Heart left ventricle (tissue), 16 donors: ENCODE results near the gene DSCAM. TPM values are rescaled to one million over a fixed set of nuclear protein-coding genes. Genes with fewer than 3 reads are reported as not detected.
A peak's percentile ranks its signal among the peaks of the same experiment; 100 is the strongest.

Experiments
- ATAC-seq, 4 donors: fragments of 200-7000 bp; cut with Tn5 transposase; one replicate each; pipeline ENCODE4 v1.9.1; 2020 to 2022; ENCODE audit warnings: moderate library complexity in 4 of 4, mild to moderate bottlenecking in 3 of 4, moderate number of reproducible peaks in 1 of 4
- DNase-seq, 5 donors: peaks; one replicate each; pipeline ENCODE4 v3.0.0-alpha.2; 2020
- H3K27ac ChIP-seq, 12 donors: fragments of 200-600 bp; sonication (generic) in 4 of 12; one replicate each; pipeline versions ENCODE4 v1.5.0 to v1.8.0; 2016 to 2022; ENCODE audit warnings: mild to moderate bottlenecking in 2 of 12
- H3K27me3 ChIP-seq, 9 donors: fragments of 200-600 bp; sonication (generic) in 2 of 9; one replicate each; pipeline versions ENCODE4 v1.5.1 to v1.8.0; 2016 to 2022; ENCODE audit warnings: mild to moderate bottlenecking in 3 of 9
- H3K36me3 ChIP-seq, 9 donors: fragments of 200-600 bp; sonication (generic) in 2 of 9; one replicate each; pipeline versions ENCODE4 v1.5.0 to v1.8.0; 2018 to 2022; ENCODE audit warnings: mild to moderate bottlenecking in 2 of 9
- H3K4me1 ChIP-seq, 12 donors: fragments of 200-600 bp; sonication (generic) in 4 of 12; one replicate each; pipeline versions ENCODE4 v1.5.0 to v1.8.0; 2016 to 2022; ENCODE audit warnings: mild to moderate bottlenecking in 3 of 12
- H3K4me3 ChIP-seq, 12 donors: fragments of 200-600 bp; sonication (generic) in 4 of 12; one replicate each; pipeline versions ENCODE4 v1.5.0 to v1.8.0; 2017 to 2022; ENCODE audit warnings: mild to moderate bottlenecking in 9 of 12, moderate library complexity in 4 of 12
- H3K9me3 ChIP-seq, 12 donors: fragments of 200-600 bp; sonication (generic) in 4 of 12; one replicate each; pipeline versions ENCODE4 v1.5.0 to v1.8.0; 2016 to 2022; ENCODE audit warnings: mild to moderate bottlenecking in 1 of 12
- POLR2A ChIP-seq, 2 donors: fragments of 450-650 bp; IDR thresholded peaks; one replicate each; pipeline ENCODE4 v1.6.1; 2017; ENCODE audit warnings: antibody characterized with exemption in 2 of 2, mild to moderate bottlenecking in 2 of 2, moderate library complexity in 2 of 2
- WGBS, 4 donors: extraction: QIAGEN DNeasy Blood & Tissue Kit in 2 of 4; methylation state at CpG; one replicate each; pipeline versions ENCODE4 v1.1.5 to v1.1.7; 2013 to 2018; 5-methylcytosine and 5-hydroxymethylcytosine counted together
- intact Hi-C, 10 donors: fragments of 100-400 bp; cut with DNase I; formaldehyde crosslinking; loops; one replicate each; pipeline versions ENCODE4 v1.11.1 to v1.14.2; 2022
- polyA plus RNA-seq, 2 donors: library from polyadenylated mRNA; stranded (reverse); fragments of 200-250 nt; gene quantifications; one replicate each; pipeline ENCODE4 v1.2.3, GENCODE V29; 2013
- total RNA-seq, 9 donors: library from RNA; depleted of rRNA in 2 of 9; stranded (reverse); fragments of >200 nt in 2 of 9; fragmentation: NEBNext Ultra II Directional in 3 of 9; extraction: Animal tissue kit (Norgen Biotek cat#: 25700) in 3 of 9; gene quantifications; one replicate each; pipeline versions ENCODE4 v1.1.0 to v1.2.4, GENCODE V29; 2016 to 2023
- TF ChIP-seq, protein P1 (sequence below), 12 donors: fragments of 200-600 bp; sonication (generic) in 4 of 12; IDR thresholded peaks; one replicate each; pipeline versions ENCODE4 v1.5.0 to v1.8.0; 2018 to 2022; ENCODE audit warnings: antibody characterized with exemption in 12 of 12, mild to moderate bottlenecking in 5 of 12
- donor health status: ischemic (EF 13 %, LVEDD 7.1; RV severe dilation, severe dysfunction).
- donor health status: healthy with polysubstance abuse.
- donor health status: DM: no; HTN: yes; CAD: no.
- donor health status: DM: no; HTN: no; CAD: no.
- donor health status: ischemic (EF 25% LVEDD 6.9; RV normal size, moderate dysfunction).
- donor health status: ischemic (EF 25% LVEDD 5.7; RV mildly dilated, moderate dysfunction).
- donor health status: healthy.
- donor health status: DM: yes; HTN: yes; CAD: no.
- donor health status: ischemic (EF 35%, LVEDD 5.7; RV mildly dilated, moderate dysfunction).
- donor health status: nonischemic (EF 11% LVEDD 7.7; RV severe dilation, severe dysfunction).
- donor health status: DM: yes; HTN: yes; CAD: no.
- donor health status: PGD.
- donor health status: ischemic (EF 29% LVEDD 5.4; RV normal size, mild dysfunction).
- donor health status: nonischemic (EF 23%, LVEDD 6.1; RV moderate dilation, normal function).

Gene DSCAM
- total and polyA plus RNA-seq, 11 donors, result 0.03 TPM; not detected in 10

DNA sequence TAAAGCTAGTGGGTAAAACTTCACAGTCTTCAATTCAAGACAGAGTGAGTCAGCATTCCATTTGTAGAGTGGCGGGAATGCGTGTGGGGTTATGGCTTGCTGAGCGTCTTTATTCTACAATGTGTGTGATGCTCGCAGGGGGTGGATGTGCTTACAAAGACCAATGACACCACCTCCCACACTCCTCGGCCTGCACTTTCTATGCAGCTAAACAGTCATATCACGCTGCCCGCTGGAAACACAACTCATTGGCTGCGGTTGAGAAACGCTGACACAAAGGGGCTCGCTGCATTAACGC lies 681.2 kb downstream of the DSCAM start:
- intact Hi-C loops, result loop anchor here in 1 of 10 donors (5.0 kb wide), 1 partner anchor 167 kb away; no protein-coding TSS in a partner anchor
- Histone ChIP-seq H3K4me1 (no peaks in the 10 kb centered on the region), H3K9me3 (no peaks in the 10 kb centered on the region), H3K27ac (peak overlapping the region in 1 of 12 donors; percentile 19), H3K36me3 (no peaks in the 10 kb centered on the region), H3K27me3 (no peaks in the 10 kb centered on the region), H3K4me3 (no peak overlapping the region)
- TF ChIP-seq, protein P1, sequence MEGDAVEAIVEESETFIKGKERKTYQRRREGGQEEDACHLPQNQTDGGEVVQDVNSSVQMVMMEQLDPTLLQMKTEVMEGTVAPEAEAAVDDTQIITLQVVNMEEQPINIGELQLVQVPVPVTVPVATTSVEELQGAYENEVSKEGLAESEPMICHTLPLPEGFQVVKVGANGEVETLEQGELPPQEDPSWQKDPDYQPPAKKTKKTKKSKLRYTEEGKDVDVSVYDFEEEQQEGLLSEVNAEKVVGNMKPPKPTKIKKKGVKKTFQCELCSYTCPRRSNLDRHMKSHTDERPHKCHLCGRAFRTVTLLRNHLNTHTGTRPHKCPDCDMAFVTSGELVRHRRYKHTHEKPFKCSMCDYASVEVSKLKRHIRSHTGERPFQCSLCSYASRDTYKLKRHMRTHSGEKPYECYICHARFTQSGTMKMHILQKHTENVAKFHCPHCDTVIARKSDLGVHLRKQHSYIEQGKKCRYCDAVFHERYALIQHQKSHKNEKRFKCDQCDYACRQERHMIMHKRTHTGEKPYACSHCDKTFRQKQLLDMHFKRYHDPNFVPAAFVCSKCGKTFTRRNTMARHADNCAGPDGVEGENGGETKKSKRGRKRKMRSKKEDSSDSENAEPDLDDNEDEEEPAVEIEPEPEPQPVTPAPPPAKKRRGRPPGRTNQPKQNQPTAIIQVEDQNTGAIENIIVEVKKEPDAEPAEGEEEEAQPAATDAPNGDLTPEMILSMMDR (IDR thresholded peaks at IDR 0.05), result no peak
- TF ChIP-seq POLR2A (IDR thresholded peaks at IDR 0.05), result no peak
- peak in 1 of 4 donors; percentile 37 for ATAC-seq
- 80 to 93% (median 84%) methylated on average over 11 of the region's 11 CpGs for WGBS, 4 donors
- DNase-seq, result no peak

DNA sequence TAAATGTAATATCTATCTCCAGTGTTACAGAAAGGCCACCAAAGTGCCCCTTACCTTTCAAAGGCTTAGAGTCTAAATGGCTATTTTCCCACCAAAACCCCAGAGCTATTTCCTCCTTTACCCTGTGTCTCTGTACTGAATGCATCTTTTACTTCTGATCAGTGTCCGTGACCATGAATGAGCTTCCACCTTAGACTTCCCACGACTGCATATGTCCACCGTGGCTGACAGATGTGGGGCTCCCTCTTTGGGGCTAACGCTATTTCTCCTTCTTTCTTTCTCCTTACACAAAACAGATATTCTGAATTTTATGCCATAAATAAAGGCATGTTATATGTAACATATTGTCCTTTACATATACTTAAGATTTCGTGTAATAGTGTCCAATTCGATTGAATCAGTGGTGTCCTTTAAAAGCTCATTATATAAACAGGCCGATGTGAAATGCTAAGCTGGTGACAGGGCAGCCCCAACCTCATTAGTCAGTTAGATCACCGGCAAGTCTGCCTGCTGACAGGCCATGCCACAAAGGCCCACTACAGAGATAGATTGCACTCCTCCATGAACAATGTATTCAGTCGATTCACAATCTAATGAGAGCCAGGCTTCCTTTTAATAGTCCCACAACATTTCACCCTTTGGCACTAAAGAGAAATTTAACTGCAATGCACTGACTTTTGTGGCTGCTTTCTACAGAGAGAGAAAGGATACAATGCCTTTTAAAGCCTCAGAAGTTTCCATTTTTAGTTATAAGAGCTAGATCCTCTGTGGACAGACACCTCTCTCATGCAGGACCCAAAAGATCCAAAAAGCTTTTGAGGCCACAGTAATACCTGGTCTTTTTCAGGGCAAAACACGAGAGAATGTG lies 681.8 kb downstream of the DSCAM start:
- Histone ChIP-seq H3K4me3 (no peak overlapping the region), H3K9me3 (no peaks in the 10 kb centered on the region), H3K4me1 (no peaks in the 10 kb centered on the region), H3K27me3 (no peaks in the 10 kb centered on the region), H3K27ac (peak overlapping the region in 1 of 12 donors; percentile 19), H3K36me3 (no peaks in the 10 kb centered on the region)
- ATAC-seq (peak; percentile 55 to 91 (median 85)), DNase-seq (peak in 2 of 5 donors; percentile 35 to 51)
- no peak for TF ChIP-seq POLR2A (IDR thresholded peaks at IDR 0.05)
- TF ChIP-seq, protein P1 (IDR thresholded peaks at IDR 0.05), result no peak
- WGBS, 4 donors, result 42 to 57% (median 52%) methylated on average over 10 of the region's 10 CpGs
- intact Hi-C loops, result loop anchor here in 1 of 10 donors (5.0 kb wide), 1 partner anchor 167 kb away; no protein-coding TSS in a partner anchor

DNA sequence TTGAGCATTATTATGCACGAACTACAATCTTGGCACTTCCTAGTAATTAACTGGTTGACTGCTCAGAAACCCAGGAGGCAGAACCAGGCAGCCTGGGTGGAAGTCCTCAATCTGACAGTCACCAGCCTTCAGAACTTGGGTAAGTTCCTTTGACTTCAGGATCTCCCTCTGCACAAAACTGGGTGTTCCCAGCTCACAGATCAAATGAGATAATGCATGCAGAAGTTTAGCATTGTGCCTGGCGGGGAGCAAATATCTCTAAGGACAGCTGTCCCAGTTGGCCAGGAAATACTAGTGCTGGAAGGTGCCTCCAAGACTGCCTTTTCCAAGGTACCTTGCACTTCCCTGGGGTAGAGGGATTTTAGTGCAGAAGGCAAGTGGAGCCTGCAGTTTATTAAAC lies 684.9 kb downstream of the DSCAM start:
- no peaks in the 10 kb centered on the region for H3K4me1 ChIP-seq
- H3K36me3 ChIP-seq, result no peaks in the 10 kb centered on the region
- ATAC-seq, result no peak
- no peaks in the 10 kb centered on the region for H3K27me3 ChIP-seq
- no peak overlapping the region for H3K4me3 ChIP-seq
- no peaks in the 10 kb centered on the region for H3K9me3 ChIP-seq
- H3K27ac ChIP-seq, result no peak overlapping the region
- intact Hi-C loops, result no loop called here
- TF ChIP-seq POLR2A (IDR thresholded peaks at IDR 0.05), result no peak
- TF ChIP-seq, protein P1 (IDR thresholded peaks at IDR 0.05), result no peak
- DNase-seq, result no peak
- 43 to 70% (median 53%) methylated on average over 2 of the region's 2 CpGs for WGBS, 4 donors

DNA sequence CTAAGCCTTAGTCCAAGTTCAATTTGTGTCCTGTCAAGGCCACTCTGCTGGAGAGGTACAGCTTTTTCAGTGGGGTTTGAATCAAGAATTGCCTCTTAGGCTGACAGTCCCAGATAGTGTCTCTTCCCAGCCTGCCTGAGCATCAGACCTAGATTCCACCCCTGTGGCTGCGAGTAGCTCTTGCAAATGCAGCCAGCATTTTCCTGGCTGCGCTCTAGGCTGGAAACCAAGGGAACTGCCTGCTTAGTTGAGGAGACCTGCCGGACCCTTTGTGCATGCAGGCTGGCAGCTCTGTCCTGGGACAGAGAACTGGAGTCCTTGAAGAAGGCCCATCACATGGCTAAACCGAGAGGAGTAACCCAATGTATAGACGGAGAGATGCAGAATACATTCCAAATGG lies 686.0 kb downstream of the DSCAM start:
- TF ChIP-seq, protein P1 (IDR thresholded peaks at IDR 0.05), result no peak
- TF ChIP-seq POLR2A (IDR thresholded peaks at IDR 0.05), result no peak
- ATAC-seq (no peak), DNase-seq (no peak)
- Histone ChIP-seq H3K36me3 (no peaks in the 10 kb centered on the region), H3K4me1 (no peaks in the 10 kb centered on the region), H3K27me3 (no peaks in the 10 kb centered on the region), H3K27ac (no peak overlapping the region), H3K9me3 (no peaks in the 10 kb centered on the region), H3K4me3 (no peak overlapping the region)
- intact Hi-C loops, result no loop called here
- 72 to 82% (median 80%) methylated on average over 5 of the region's 5 CpGs for WGBS, 4 donors
